DOHH2 (cell line): Measurements from ENCODE around the gene LRRC8E.

Source experiments
- EZH2phosphoT487 ChIP-seq: fragments of 200-600 bp; sonication (generic); IDR thresholded peaks from 2 replicates; pipeline ENCODE4 v1.6.1; 2017; ENCODE audit warnings: borderline replicate concordance, mild to moderate bottlenecking, antibody characterized with exemption, low read length, moderate library complexity, mixed read lengths
- TF ChIP-seq, protein P1 (sequence below): fragments of 200-600 bp; sonication (generic); IDR thresholded peaks from one replicate; pipeline ENCODE4 v1.5.1; 2014; ENCODE audit warnings: antibody characterized with exemption, mild to moderate bottlenecking, low read depth, low read length; ENCODE audit not compliant: poor library complexity, severe bottlenecking

DNA sequence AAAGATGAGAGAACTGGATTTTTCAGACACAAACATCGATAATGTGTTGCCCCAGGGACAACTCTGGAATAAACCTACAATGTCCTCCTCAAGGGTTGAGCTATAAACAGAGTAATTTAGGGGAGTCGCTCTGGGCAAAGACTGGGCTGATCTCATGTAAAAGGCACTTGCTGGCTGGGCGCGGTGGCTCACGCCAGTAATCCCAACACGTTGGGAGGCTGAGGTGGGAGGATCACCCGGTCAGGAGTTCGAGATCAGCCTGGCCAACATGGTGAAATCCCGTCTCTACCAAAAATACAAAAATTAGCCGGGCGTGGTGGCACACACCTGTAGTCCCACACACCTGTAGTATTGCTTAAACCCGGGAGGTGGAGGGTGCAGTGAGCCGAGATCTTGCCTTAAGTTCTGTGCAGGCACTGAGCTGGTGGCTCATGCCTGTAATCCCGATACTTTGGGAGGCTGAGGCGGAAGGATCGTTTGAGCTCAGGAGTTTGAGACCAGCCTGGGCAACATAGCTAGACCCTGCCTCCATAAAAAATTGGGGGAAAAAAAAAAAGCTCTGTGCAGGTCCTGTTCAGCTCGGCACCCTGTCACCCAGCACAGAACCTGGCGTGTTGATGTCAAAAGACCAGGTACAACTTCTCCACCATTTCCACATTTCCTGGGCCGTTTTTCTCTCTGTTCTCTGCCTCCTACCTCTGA, 53.7 kb downstream of the LRRC8E start:
- TF ChIP-seq, protein P1, sequence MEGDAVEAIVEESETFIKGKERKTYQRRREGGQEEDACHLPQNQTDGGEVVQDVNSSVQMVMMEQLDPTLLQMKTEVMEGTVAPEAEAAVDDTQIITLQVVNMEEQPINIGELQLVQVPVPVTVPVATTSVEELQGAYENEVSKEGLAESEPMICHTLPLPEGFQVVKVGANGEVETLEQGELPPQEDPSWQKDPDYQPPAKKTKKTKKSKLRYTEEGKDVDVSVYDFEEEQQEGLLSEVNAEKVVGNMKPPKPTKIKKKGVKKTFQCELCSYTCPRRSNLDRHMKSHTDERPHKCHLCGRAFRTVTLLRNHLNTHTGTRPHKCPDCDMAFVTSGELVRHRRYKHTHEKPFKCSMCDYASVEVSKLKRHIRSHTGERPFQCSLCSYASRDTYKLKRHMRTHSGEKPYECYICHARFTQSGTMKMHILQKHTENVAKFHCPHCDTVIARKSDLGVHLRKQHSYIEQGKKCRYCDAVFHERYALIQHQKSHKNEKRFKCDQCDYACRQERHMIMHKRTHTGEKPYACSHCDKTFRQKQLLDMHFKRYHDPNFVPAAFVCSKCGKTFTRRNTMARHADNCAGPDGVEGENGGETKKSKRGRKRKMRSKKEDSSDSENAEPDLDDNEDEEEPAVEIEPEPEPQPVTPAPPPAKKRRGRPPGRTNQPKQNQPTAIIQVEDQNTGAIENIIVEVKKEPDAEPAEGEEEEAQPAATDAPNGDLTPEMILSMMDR, result no peak
- TF ChIP-seq EZH2phosphoT487, result no peak
